Stimulated activated CD4-positive, alpha-beta T cell treated with anti-CD3 and anti-CD28 coated beads, TNF-alpha, amount 100 ng/mL, for 24 hours (primary cell): ENCODE measurements around the gene HRH1.
"Not testable (repeated sequence)": the region's sequence is repeated elsewhere in the genome, so short reads cannot be mapped to it uniquely, and the experiment has no call there.

Experiments used
- DNase-seq, 3 experiments: peaks; one replicate each; pipeline ENCODE4 v3.0.0-alpha.2; 2020; ENCODE audit warnings: low read depth in 3 of 3

The HRH1 gene

DNA sequence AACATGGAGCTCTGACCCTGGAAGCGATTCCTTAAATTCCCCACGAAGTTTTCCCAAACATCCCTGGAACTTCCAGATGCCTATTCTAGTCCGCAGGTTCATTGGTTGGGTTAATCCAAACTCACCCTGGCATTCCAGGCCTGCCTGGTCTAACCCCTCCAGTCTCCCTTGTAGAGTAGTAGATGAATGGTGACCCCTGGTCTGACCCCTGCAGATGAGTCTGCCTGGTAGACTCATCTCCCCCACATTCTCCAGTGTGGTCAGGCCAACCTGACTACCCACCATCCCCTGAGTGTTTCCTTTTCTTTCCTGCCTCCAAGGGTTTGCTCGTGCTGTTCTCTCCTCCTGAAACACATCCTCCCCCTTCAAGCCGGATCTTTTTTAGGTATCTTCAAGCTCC lies 10.8 kb upstream of the HRH1 start:
- no peak for DNase-seq

- no peak for DNase-seq
These were observed 9.3 kb upstream of the HRH1 start for GRCh38 chr3:11144996-11145395.

GRCh38 chr3:11145888-11146287 lies 8.4 kb upstream of the HRH1 start:
- DNase-seq = no peak

GRCh38 chr3:11146773-11147660 lies 7.3 kb upstream of the HRH1 start:
- no peak for DNase-seq

DNA sequence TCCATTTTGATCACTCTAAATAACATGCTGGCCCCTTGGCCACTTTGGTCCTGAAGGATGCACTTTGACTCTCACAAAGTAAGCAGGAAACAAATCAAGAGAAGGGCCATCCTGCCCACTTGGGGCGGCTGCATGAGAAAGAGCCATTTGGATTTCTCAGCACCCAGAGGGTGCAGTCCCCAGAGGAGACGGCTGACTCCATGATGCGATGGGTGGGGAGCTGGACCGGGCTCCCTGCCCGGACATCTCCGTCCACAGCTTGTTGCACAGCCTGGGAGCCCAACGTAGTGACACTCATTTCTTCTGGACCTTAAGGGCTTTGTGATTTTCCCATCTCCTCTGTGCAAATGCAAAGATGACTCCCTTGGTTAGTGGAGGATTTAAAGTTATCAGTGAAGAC lies 4.0 kb upstream of the HRH1 start:
- no peak for DNase-seq

DNA sequence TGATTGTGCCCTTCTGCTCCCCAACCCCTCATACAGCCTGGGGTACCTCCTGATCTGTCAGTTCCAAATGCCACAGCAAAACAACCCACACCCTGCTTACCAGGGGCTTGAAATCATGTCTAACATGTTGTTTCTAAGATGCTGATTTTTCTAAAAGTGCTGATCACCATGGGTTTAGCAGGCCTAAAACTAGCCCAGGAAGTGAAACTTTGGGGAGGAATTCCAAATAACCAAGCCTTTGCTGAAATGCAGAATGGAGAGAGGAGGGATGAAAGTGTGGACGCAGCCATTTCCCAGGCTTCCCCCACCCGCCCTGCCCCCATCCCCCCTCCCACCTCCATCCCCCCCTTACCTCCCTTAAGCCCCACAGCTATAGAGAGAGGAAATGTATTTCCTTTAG lies 2.0 kb upstream of the HRH1 start:
- DNase-seq = no peak

DNA sequence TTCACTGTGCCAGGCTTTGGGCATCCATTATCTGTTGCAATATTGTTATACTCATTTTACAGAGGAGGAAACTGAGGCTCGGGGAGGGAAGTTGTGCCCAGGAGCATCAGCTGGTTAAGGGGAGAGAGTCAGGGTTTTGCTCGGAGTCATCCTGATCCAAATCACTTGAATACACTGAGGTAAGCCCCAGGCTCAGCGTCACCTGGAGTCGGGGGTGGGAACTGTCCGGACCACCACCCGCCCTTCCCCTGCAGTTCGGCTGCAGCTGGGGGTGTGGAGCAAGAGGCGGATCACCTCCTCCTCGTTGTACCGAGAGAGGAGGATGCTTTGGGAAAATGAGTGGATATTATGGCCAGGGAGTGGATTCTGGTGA lies 646 bp downstream of the HRH1 start:
- no peak for DNase-seq

GRCh38 chr3:11155341-11156025 lies 1.2 kb downstream of the HRH1 start:
- peak in 1 of 3 experiments; percentile 36 for DNase-seq

GRCh38 chr3:11156026-11156410 lies 1.7 kb downstream of the HRH1 start:
- no peak for DNase-seq

- DNase-seq = no peak
These were observed 3.1 kb downstream of the HRH1 start for GRCh38 chr3:11157421-11157820.

- DNase-seq = no peak
These were observed 5.2 kb downstream of the HRH1 start for GRCh38 chr3:11159421-11159904.

DNA sequence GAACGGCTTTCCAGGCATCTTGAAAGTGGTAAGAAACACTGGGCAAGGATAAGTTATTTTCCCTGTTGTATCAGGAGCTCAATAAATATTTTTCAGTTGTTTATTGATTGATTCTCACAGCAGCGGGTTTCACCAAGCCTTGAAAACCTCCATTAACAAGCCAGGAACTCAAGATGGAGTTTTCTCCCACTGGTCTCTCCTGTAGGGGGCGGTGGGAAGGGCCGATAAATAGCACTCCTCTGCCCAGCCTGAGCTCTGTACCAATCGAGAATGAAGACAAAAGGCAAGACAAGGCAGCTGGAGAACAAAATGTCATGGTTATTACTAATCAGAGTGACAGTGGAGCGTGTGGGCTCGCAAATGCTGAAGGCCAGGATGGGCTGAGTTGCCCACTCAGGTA lies 7.4 kb downstream of the HRH1 start:
- no peak for DNase-seq

- no peak for DNase-seq
These were observed 8.4 kb downstream of the HRH1 start for GRCh38 chr3:11162401-11163345.

DNA sequence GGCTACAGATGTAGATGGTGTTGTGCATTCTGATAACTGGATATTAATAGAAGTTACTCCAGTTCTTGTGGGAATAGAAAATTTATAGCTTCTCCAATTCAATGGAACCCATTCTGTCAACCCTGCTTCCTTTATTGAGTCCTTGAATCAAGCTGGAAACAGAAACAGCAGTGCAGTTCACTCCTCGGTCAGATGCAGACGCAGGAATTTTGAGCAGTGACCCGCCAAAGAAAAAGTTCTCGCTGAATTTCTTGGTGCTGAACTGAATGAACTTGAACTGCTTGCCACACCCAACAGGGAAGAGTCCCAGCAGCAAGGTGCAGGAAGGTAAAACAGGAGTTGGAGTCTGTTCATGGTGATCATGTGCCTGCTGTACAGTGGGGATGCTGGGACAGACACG lies 10.3 kb downstream of the HRH1 start:
- no peak for DNase-seq

GRCh38 chr3:11165476-11165875 lies 11.2 kb downstream of the HRH1 start:
- no peak for DNase-seq

DNA sequence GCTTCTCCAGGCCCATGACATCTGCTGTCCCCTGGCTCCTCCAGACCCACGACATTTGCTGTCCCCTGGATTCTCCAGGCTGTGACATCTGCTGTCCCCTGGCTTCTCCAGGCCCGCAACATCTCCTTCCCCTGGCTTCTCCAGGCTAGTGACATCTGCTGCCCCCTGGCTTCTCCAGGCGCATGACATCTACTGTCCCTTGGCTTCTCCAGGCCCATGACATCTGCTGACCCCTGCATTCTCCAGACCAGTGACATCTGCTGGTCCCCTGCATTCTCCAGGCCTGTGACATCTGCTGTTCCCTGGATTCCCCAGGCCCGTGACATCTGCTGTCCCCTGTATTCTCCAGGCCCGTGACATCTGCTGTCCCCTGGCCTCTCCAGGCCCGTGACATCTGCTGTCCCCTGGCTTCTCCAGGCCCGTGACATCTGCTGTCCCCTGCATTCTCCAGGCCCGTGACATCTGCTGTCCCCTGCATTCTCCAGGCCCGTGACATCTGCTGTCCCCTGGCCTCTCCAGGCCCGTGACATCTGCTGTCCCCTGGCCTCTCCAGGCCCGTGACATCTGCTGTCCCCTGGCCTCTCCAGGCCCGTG lies 12.6 kb downstream of the HRH1 start:
- not testable (repeated sequence) for DNase-seq

GRCh38 chr3:11167590-11167989 lies 13.3 kb downstream of the HRH1 start:
- DNase-seq = no peak

DNA sequence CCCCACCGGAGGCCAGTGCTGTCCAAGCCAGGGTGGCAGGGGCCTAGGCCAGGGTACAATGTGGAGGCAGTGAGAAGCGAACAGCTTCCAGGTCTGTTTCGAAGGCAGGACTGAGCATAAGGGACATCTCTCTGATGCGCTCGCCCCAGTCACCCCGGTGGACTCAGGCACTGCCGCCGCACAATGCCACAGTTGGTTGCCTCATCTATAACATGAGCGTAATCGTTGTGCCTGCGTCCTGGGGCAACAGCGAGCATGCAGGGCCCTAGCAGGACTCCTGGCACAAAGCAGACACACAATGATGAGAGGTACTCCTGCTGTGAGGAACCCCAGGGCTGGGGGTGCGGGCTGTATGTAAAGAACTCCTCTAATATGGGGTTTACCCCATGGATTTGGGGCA lies 14.1 kb downstream of the HRH1 start:
- no peak for DNase-seq

DNA sequence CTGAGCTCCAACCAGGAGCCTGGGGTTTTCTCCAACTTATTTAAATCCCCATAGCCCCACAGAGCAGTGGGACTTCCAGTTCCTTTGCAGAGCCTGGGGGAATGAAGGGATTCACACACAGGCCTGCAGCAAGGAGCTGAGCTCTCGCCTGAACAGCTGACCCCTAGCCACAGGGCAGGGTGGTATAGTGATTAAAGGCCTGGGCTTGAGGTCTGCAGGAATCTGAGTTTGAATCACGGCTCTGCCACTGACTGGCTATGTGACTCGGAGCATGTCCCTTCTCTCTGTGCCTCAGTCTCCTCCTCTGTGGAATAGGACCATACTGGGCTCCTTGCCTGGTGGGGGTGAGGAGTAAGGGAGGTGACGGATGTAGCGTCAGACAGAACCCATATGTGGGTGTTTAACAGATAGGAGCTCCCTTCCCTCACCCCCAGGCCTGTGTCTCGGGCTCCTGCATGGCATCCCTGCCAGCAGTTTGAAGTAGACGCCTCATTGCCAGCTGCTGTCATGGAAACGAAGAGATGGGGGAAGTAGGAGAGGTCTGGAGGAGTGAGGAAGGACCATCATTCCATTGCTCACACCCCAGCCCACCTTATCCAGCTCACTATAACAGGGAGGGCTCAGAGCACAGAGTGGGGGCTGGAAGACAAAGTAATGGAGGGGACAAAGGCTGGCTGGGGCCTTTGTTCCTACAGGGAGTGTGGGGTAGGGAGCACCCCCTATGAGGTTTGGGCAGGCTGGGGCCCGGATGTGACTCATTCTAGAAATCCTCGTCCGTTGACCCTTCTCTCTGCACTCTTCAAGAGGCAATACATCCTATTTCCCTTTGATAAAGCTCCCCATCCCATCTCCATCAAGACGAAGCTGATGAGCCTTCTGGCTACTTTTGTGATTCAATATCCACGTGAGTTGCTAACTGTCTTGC lies 14.8 kb downstream of the HRH1 start:
- DNase-seq = no peak

DNA sequence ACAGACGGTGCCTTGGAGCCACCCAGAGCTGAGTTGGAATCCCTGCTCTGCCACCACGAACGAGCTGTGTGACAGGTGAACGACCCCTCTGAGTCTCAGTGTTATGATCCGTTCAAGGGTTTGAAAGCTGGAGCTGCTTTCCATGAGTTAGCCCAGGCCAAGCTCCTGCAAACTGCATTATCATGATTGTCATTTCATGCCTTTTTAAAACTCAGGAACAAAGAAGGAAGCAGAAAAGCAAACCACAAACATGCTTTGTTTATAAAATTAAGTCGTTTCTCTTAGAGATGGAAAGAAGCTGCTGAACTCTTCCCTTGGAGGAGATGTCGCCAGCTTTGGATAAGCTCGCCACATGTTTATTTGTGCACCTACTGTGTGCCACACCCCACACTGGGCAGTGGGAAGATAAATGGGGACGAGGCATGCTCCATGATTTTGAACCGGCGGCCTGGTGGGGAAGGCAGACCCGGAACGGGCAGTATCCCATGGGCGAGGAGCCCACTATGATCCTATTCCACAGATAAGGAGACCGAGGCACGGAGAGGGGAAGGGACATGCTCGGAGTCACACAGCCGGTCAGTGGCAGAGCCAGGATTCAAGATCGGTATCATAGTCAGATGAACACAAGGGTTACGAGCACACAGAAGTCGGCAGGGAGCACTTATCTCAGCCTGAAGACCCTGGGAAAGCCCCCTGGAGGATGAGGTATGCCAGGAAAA lies 15.9 kb downstream of the HRH1 start:
- no peak for DNase-seq
